Left kidney (tissue), 2 donors: ENCODE data around the gene SPP1. TPM values are rescaled to one million over a fixed set of nuclear protein-coding genes. Genes with fewer than 3 reads are reported as not detected.
"Not testable (repeated sequence)": the region's sequence is repeated elsewhere in the genome, so short reads cannot be mapped to it uniquely, and the experiment has no call there.

ENCODE experiments used
- DNase-seq: peaks from one replicate; pipeline ENCODE4 v3.0.0-alpha.2; 2013
- polyA plus RNA-seq: library from polyadenylated mRNA; unstranded; fragments of 120-200 nt; gene quantifications from one replicate; pipeline ENCODE4 v1.2.1, GENCODE V29; 2013; ENCODE audit not compliant: insufficient read length

The SPP1 gene
- polyA plus RNA-seq, 1 donor: 127 TPM

DNA sequence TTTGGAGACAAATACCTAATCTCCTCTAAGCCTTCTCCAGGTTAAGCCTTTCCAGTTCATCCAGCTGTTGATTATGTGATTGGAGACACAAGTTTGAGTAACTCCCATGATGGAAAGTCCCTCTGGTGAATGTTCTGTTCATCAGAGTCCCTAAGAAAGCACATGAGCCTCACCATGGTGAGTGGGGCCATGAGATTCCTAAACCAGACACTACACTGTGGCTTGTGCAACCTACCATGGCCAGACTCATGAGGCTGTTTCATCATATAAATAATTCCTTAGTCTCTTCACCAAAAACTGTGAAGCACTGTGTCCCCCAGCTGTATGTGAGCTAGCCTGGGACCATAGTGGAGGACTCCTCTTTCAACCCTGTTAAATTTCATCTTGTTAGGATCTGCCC lies 46.3 kb downstream of the SPP1 start:
- DNase-seq: no peak

- DNase-seq: no peak
These were observed 46.8 kb downstream of the SPP1 start for GRCh38 chr4:88022289-88022688.

GRCh38 chr4:88025868-88026661 lies 50.6 kb downstream of the SPP1 start:
- not testable (repeated sequence) for DNase-seq

- DNase-seq: no peak
These were observed 52.4 kb downstream of the SPP1 start for GRCh38 chr4:88027611-88028608.

DNA sequence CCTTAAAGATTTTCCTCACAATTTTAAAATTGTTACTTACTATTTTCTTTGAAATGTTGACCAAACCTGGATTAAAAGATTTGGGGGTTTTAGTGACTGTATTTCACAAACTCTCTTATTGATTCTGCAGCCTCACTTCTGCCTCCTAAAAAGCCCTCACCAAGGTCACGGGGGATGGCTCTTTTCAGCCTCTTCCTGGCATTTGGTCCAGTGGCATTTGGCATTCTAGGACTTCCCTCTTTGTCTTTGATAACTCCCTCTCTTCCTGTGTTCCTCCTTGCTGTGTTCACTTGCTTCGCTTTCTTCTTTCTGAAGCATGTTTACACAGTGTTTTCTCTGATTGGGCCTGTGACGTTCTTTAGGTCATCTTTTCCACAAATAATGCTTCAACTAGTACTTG lies 53.4 kb downstream of the SPP1 start:
- DNase-seq: no peak

GRCh38 chr4:88029556-88029955 lies 54.0 kb downstream of the SPP1 start:
- DNase-seq: no peak

- no peak for DNase-seq
These were observed 55.2 kb downstream of the SPP1 start for GRCh38 chr4:88030565-88031310.

Other genes with a start within 250 kb of the SPP1 start
- not detected for gene IBSP, start 176.2 kb upstream of the SPP1 start, polyA plus RNA-seq
- gene MEPE, start 142.7 kb upstream of the SPP1 start, polyA plus RNA-seq: not detected
- gene PKD2, start 31.9 kb downstream of the SPP1 start, polyA plus RNA-seq: 98.1 TPM
- gene ABCG2, start 182.9 kb downstream of the SPP1 start, polyA plus RNA-seq: 8.2 TPM